ENCODE results near the gene MGME1. TPM values are rescaled to one million over a fixed set of nuclear protein-coding genes. Genes with fewer than 3 reads are reported as not detected.

MGME1 gene
- total RNA-seq, 1 experiment from 2014 or later: 24.0 TPM

DNA sequence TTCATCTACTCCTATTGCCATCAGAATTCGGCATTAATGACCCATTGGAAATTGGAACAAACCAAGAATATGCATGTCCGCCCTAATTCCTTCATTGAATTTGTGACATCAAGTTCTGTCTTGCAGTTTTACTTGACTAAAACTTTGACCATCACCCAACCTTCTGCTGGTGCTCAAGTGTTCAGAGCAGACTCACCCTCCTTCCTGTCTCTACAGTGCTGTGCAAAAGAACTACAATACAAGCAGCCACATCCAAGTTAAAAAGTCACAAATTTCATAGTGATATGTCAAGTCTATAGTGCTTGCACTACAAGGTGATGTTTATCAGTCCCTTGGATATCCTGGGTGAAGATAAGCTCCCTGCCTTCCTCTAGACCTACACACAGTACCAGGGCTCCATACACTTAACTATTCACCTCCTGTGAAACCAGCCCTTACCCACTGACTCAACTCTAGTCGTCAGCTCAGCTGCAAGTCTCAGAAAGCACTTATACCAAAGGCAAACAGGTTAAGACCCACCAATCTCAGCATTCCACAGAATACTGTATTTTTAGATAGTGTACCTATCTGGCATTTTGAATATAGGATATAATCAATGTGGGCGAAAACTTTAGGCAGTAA is 23.9 kb upstream of the MGME1 start:
- intact Hi-C loops (cut with micrococcal nuclease): no loop called here
- no peak for TF ChIP-seq CTCF (IDR thresholded peaks at IDR 0.05; ENCODE audit: unreplicated experiment)
- CTCF ChIA-PET: interaction anchor here (0.7 to 2.5 kb wide), 4 partner anchors 10 to 298 kb away, joined by 3 to 13 read pairs (median 5); no protein-coding TSS in a partner anchor
- POLR2A ChIA-PET: interaction anchor here (0.8 to 1.5 kb wide), 7 partner anchors 8 to 445 kb away, joined by 3 to 4 read pairs (median 3); no protein-coding TSS in a partner anchor
- H3K4me3 Mint-ChIP-seq (ENCODE audit: unreplicated experiment): no peak overlapping the region
- no peaks in the 10 kb centered on the region for H3K9me3 Mint-ChIP-seq (ENCODE audit: unreplicated experiment)
- H3K4me1 Mint-ChIP-seq (ENCODE audit: insufficient read depth, unreplicated experiment): no peaks in the 10 kb centered on the region
- BruUV-seq (replicated peaks): no TSS peak
- peaks cover 100% of the 10 kb centered on the region for H3K36me3 Mint-ChIP-seq (ENCODE audit: insufficient read depth, unreplicated experiment)
- DNase-seq (ENCODE audit: unreplicated experiment): no peak
- H3K27ac Mint-ChIP-seq (ENCODE audit: low read depth, unreplicated experiment): no peak overlapping the region
- H3K27me3 Mint-ChIP-seq (ENCODE audit: insufficient read depth, unreplicated experiment): no peaks in the 10 kb centered on the region

DNA sequence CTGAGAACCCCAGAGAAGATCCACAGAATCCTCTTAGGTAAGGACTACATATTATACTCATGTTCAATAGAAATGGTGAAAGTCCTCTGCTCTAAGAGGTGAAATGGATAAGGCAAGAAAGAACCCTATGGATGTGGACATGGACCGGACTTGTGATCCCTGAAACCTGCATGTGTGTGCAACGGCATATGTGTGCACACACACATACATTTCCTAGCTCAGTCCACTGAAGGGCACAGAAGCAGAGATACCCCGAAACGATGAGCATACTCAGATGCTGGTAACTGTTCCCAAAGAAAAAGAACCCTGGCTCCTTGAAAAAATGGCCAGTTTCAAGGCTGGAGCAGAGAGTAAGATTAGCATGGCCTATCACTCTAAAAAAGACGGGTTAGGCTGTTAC is 22.8 kb upstream of the MGME1 start:
- DNase-seq (ENCODE audit: unreplicated experiment): no peak
- CTCF ChIA-PET: interaction anchor here (0.6 to 2.5 kb wide), 6 partner anchors 9 to 441 kb away, joined by 3 to 13 read pairs (median 4); no protein-coding TSS in a partner anchor
- Mint-ChIP-seq H3K9me3 (ENCODE audit: unreplicated experiment) (no peaks in the 10 kb centered on the region), H3K27me3 (ENCODE audit: insufficient read depth, unreplicated experiment) (no peaks in the 10 kb centered on the region), H3K36me3 (ENCODE audit: insufficient read depth, unreplicated experiment) (peaks cover 100% of the 10 kb centered on the region), H3K4me1 (ENCODE audit: insufficient read depth, unreplicated experiment) (no peaks in the 10 kb centered on the region), H3K4me3 (ENCODE audit: unreplicated experiment) (no peak overlapping the region), H3K27ac (ENCODE audit: low read depth, unreplicated experiment) (peak overlapping the region; percentile 22)
- intact Hi-C loops (cut with micrococcal nuclease): no loop called here
- POLR2A ChIA-PET: interaction anchor here (0.6 to 1.5 kb wide), 7 partner anchors 8 to 446 kb away, joined by 3 to 4 read pairs (median 4); no protein-coding TSS in a partner anchor
- BruUV-seq (replicated peaks): no TSS peak
- TF ChIP-seq CTCF (IDR thresholded peaks at IDR 0.05; ENCODE audit: unreplicated experiment): no peak

GRCh38 chr20:17946572-17947473 is 22.0 kb upstream of the MGME1 start:
- TF ChIP-seq CTCF (IDR thresholded peaks at IDR 0.05; ENCODE audit: unreplicated experiment): no peak
- Mint-ChIP-seq H3K4me3 (ENCODE audit: unreplicated experiment) (no peak overlapping the region), H3K27me3 (ENCODE audit: insufficient read depth, unreplicated experiment) (no peaks in the 10 kb centered on the region), H3K9me3 (ENCODE audit: unreplicated experiment) (no peaks in the 10 kb centered on the region), H3K4me1 (ENCODE audit: insufficient read depth, unreplicated experiment) (no peaks in the 10 kb centered on the region), H3K27ac (ENCODE audit: low read depth, unreplicated experiment) (peak overlapping the region; percentile 22), H3K36me3 (ENCODE audit: insufficient read depth, unreplicated experiment) (peaks cover 100% of the 10 kb centered on the region)
- BruUV-seq (replicated peaks): no TSS peak
- intact Hi-C loops (cut with micrococcal nuclease): no loop called here
- no peak for DNase-seq (ENCODE audit: unreplicated experiment)
- ChIA-PET CTCF (interaction anchor here (0.6 to 2.0 kb wide), 3 partner anchors 10 to 93 kb away, joined by 4 to 6 read pairs (median 5); no protein-coding TSS in a partner anchor), POLR2A (interaction anchor here (0.6 to 3.1 kb wide), 7 partner anchors 8 to 377 kb away, joined by 3 to 19 read pairs (median 3); partner anchors contain the start of gene MGME1)

DNA sequence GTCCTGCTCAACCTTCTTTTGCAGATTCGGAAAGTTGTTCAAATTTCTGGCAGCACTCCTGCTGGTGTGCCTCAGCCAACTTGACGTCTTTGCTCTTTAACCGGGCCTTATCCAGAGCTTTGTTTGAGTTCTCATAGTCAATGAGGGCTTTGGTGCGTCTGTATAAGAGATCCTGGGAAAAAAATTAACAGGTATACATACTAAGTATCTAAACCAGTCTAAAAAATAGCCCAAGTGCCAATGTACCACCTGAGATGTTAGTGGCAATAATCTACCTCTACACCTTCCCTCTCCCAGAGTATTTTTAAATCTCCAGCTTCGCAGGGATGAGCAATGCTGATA is 21.4 kb upstream of the MGME1 start:
- no peaks in the 10 kb centered on the region for H3K4me1 Mint-ChIP-seq (ENCODE audit: insufficient read depth, unreplicated experiment)
- intact Hi-C loops (cut with micrococcal nuclease): no loop called here
- no peak overlapping the region for H3K27ac Mint-ChIP-seq (ENCODE audit: low read depth, unreplicated experiment)
- ChIA-PET CTCF (interaction anchor here (1.3 to 2.0 kb wide), 3 partner anchors 10 to 49 kb away, joined by 4 to 6 read pairs (median 5); no protein-coding TSS in a partner anchor), POLR2A (interaction anchor here (0.8 to 3.1 kb wide), 6 partner anchors 9 to 378 kb away, joined by 3 to 19 read pairs (median 4); partner anchors contain the start of genes DSTN and MGME1)
- DNase-seq (ENCODE audit: unreplicated experiment): no peak
- no peaks in the 10 kb centered on the region for H3K27me3 Mint-ChIP-seq (ENCODE audit: insufficient read depth, unreplicated experiment)
- BruUV-seq (replicated peaks): no TSS peak
- no peaks in the 10 kb centered on the region for H3K9me3 Mint-ChIP-seq (ENCODE audit: unreplicated experiment)
- TF ChIP-seq CTCF (IDR thresholded peaks at IDR 0.05; ENCODE audit: unreplicated experiment): no peak
- peaks cover 100% of the 10 kb centered on the region for H3K36me3 Mint-ChIP-seq (ENCODE audit: insufficient read depth, unreplicated experiment)
- H3K4me3 Mint-ChIP-seq (ENCODE audit: unreplicated experiment): no peak overlapping the region

Data from MCF 10A (cell line).